SK-N-SH (cell line): ENCODE results near the gene EXOG. TPM values are rescaled to one million over a fixed set of nuclear protein-coding genes. Genes with fewer than 3 reads are reported as not detected.

ENCODE experiments used
- polyA plus RNA-seq, 3 experiments: library from polyadenylated mRNA; depleted of rRNA; stranded (reverse); fragments of >200 nt; gene quantifications; 2 replicates each; pipeline ENCODE4 v1.2.3, GENCODE V29; 2012
- small RNA-seq, 7 experiments: library from RNA; depleted of rRNA; stranded (forward); fragments of <200 nt; gene quantifications; one replicate each; pipeline ENCODE3, GENCODE V24; 2012

The EXOG gene
- polyA plus RNA-seq, 1 of the 3 experiments (the other 2 are of a cell fraction) = 6.2 TPM

Small RNAs within 50 kb of the gene (small RNA-seq; reads per million reads assigned to genes)
- 0 reads per million in 7 experiments for gene RF00019

Other genes starting within 250 kb of the EXOG start
- gene SLC22A13, start 230.5 kb upstream of the EXOG start, polyA plus RNA-seq (2012; rRNA removed) = 0.08 and 0.29 TPM in 2 replicates
- gene SLC22A14, start 214.0 kb upstream of the EXOG start, polyA plus RNA-seq (2012; rRNA removed) = 0.10 and 0.16 TPM in 2 replicates
- 2.7 and 3.6 TPM in 2 replicates for gene XYLB, start 149.6 kb upstream of the EXOG start, polyA plus RNA-seq (2012; rRNA removed)
- 1.4 TPM in 2 replicates for gene ACVR2B, start 42.5 kb upstream of the EXOG start, polyA plus RNA-seq (2012; rRNA removed)
- 0.18 and 0.21 TPM in 2 replicates for gene SCN5A, start 153.3 kb downstream of the EXOG start, polyA plus RNA-seq (2012; rRNA removed)